AG04449 (cell line): ENCODE results near the gene AJAP1.

Source experiments
- CTCF ChIA-PET: fragments of 350-600 bp; formaldehyde crosslinking; extraction: SDS; loops from one replicate; lab custom pipeline; 2021; ENCODE audit warnings: antibody characterized with exemption; lab: Yijun Ruan, JAX
- POLR2A ChIA-PET: fragments of 400-600, 350-600 bp; formaldehyde crosslinking; extraction: SDS; loops from one replicate; lab custom pipeline; 2020; ENCODE audit warnings: antibody characterized with exemption, inconsistent platforms; lab: Yijun Ruan, JAX
- DNase-seq: peaks from one replicate; pipeline ENCODE4 v3.0.0-alpha.2; 2010; ENCODE audit warnings: low read depth, low spot score
- H3K4me3 ChIP-seq: 2 replicates; pipeline ENCODE4 v1.5.1; 2011; ENCODE audit warnings: low read depth, mild to moderate bottlenecking, control low read depth, low read length
- CTCF ChIP-seq: IDR thresholded peaks from one replicate; pipeline ENCODE4 v1.5.1; 2011; ENCODE audit warnings: mild to moderate bottlenecking, moderate library complexity, low read length, control low read depth, inconsistent platforms; ENCODE audit not compliant: insufficient read depth; ENCODE audit errors: missing control alignments

The AJAP1 gene

GRCh38 chr1:4634793-4635406 is 19.5 kb upstream of the AJAP1 start:
- ChIA-PET POLR2A (no interaction called here), CTCF (no interaction called here)

GRCh38 chr1:4636186-4636585 is 18.2 kb upstream of the AJAP1 start:
- no peak for DNase-seq
- ChIA-PET POLR2A (no interaction called here), CTCF (no interaction called here)
- TF ChIP-seq CTCF: no peak
- H3K4me3 ChIP-seq: no peak overlapping the region

More at GRCh38 chr1:4634793-4635406, 19.5 kb upstream of the AJAP1 start:
- no peak for DNase-seq
- H3K4me3 ChIP-seq: no peak overlapping the region
- TF ChIP-seq CTCF: no peak

GRCh38 chr1:4636644-4637380 is 17.6 kb upstream of the AJAP1 start:
- ChIA-PET CTCF (no interaction called here), POLR2A (no interaction called here)
- no peak for DNase-seq
- no peak overlapping the region for H3K4me3 ChIP-seq
- no peak for TF ChIP-seq CTCF

GRCh38 chr1:4637616-4638344 is 16.6 kb upstream of the AJAP1 start:
- no peak overlapping the region for H3K4me3 ChIP-seq
- CTCF ChIA-PET: no interaction called here

GRCh38 chr1:4638345-4638729 is 16.1 kb upstream of the AJAP1 start:
- CTCF ChIA-PET: no interaction called here
- DNase-seq: no peak
- no peak for TF ChIP-seq CTCF
- POLR2A ChIA-PET: no interaction called here
- no peak overlapping the region for H3K4me3 ChIP-seq

More at GRCh38 chr1:4637616-4638344, 16.6 kb upstream of the AJAP1 start:
- POLR2A ChIA-PET: no interaction called here
- no peak for TF ChIP-seq CTCF
- DNase-seq: no peak

GRCh38 chr1:4640931-4641330 is 13.5 kb upstream of the AJAP1 start:
- no peak overlapping the region for H3K4me3 ChIP-seq
- no peak for TF ChIP-seq CTCF
- no peak for DNase-seq
- ChIA-PET CTCF (no interaction called here), POLR2A (no interaction called here)
